ENCODE results near the gene TGFBR3.

The TGFBR3 gene

GRCh38 chr1:91757763-91758460 lies 128.0 kb downstream of the TGFBR3 start:
- no peak overlapping the region for H3K4me2 ChIP-seq (ENCODE audit: low read depth, low read length, poor library complexity, severe bottlenecking)
- H3K27ac ChIP-seq (ENCODE audit: low read depth, low read length): no peak overlapping the region
- no peaks in the 10 kb centered on the region for H3K79me2 ChIP-seq (ENCODE audit: insufficient read depth, low read length)
- H3K9ac ChIP-seq (ENCODE audit: low read length): no peak overlapping the region
- H3K36me3 ChIP-seq (ENCODE audit: low read length): no peaks in the 10 kb centered on the region
- no peaks in the 10 kb centered on the region for H3F3A ChIP-seq (ENCODE audit: insufficient read depth)
- no peaks in the 10 kb centered on the region for H3K9me3 ChIP-seq (ENCODE audit: insufficient read depth, low read length)
- no peaks in the 10 kb centered on the region for H3K9me2 ChIP-seq (replicated peaks; ENCODE audit: insufficient read depth, low read length)
- H3K4me3 ChIP-seq (ENCODE audit: insufficient read depth, low read length, poor library complexity, severe bottlenecking): no peak overlapping the region
- no peak overlapping the region for H2AFZ ChIP-seq (ENCODE audit: low read depth, low read length, severe bottlenecking)
- TF ChIP-seq EZH2phosphoT487 (conservative IDR thresholded peaks at IDR 0.05; ENCODE audit: low read length) (no peak), CTCF (IDR thresholded peaks at IDR 0.05; ENCODE audit: insufficient read depth, low read length, poor library complexity, severe bottlenecking) (no peak)
- H4K20me1 ChIP-seq (ENCODE audit: low read depth, low read length): no peaks in the 10 kb centered on the region
- no peaks in the 10 kb centered on the region for H3K27me3 ChIP-seq (ENCODE audit: low read length)

DNA sequence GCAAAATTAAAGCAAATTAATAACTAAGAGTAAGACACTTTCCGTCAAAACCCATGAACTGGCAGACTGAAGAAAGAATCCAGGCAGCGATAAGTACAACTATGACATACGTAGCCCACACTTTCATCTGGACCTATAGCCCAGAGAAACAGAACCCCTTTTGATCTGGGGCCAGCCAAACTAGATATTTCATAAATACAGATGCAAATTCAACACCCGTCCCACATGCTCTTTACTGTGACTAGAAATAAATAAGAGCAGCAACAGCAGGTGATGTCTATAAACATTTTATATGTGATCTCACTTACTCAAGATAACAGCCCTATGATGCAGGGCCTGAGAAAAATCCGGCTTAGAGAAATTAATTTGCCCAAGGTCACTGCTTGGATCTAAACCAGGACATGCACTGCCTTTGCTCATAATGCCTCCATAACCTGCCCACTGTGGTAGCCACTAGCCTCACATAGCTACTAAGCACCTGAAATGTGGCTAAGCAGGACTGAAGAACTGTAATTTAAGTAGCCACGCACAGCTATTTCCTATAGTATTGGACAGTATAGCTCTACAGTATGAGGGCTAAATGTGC lies 130.2 kb downstream of the TGFBR3 start:
- Histone ChIP-seq H2AFZ (ENCODE audit: low read depth, low read length, severe bottlenecking) (no peak overlapping the region), H3K27ac (ENCODE audit: low read depth, low read length) (no peak overlapping the region), H3K4me3 (ENCODE audit: insufficient read depth, low read length, poor library complexity, severe bottlenecking) (no peak overlapping the region), H3K4me2 (ENCODE audit: low read depth, low read length, poor library complexity, severe bottlenecking) (no peak overlapping the region), H3F3A (ENCODE audit: insufficient read depth) (no peaks in the 10 kb centered on the region), H3K27me3 (ENCODE audit: low read length) (no peaks in the 10 kb centered on the region), H4K20me1 (ENCODE audit: low read depth, low read length) (no peaks in the 10 kb centered on the region), H3K79me2 (ENCODE audit: insufficient read depth, low read length) (no peaks in the 10 kb centered on the region), H3K9me2 (replicated peaks; ENCODE audit: insufficient read depth, low read length) (no peaks in the 10 kb centered on the region), H3K9me3 (ENCODE audit: insufficient read depth, low read length) (no peaks in the 10 kb centered on the region), H3K9ac (ENCODE audit: low read length) (no peak overlapping the region), H3K36me3 (ENCODE audit: low read length) (no peaks in the 10 kb centered on the region)
- TF ChIP-seq EZH2phosphoT487 (conservative IDR thresholded peaks at IDR 0.05; ENCODE audit: low read length) (no peak), CTCF (IDR thresholded peaks at IDR 0.05; ENCODE audit: insufficient read depth, low read length, poor library complexity, severe bottlenecking) (no peak)

DNA sequence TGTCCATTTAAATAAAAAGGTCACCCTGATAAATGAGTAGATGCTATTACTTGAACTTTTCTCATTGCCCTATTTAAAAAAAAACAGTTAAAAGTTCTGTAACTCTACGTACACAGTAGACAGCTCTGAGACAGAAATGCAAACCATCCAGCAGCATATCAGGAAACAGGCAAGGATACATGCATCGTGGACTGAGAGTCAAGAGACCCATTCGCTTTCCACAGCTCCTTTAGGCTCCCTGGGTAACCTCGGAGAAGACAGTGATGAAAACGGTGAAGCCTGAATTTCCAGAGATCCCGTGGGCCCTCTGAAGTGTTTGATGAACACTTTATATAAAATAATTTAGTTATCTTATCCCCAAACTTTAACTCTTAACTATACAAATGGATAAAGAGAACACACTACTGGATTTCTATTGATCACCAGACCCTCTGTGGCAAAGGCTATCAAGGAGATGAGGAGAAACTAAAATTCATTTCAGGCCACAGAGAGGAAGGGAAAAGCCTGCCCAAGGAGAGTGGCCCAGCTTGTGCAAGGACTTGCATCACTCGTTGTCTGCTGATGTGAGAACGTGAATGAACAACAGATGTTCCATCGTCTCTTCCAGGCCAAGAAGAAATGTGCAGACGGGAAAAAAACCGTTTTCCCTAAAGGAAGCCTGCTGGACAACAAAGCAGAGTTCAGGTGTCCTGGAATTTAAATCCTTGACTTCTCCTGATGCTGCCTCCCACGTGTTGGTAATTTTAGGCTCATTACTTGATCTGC lies 131.0 kb downstream of the TGFBR3 start:
- H4K20me1 ChIP-seq (ENCODE audit: low read depth, low read length): no peaks in the 10 kb centered on the region
- no peaks in the 10 kb centered on the region for H3F3A ChIP-seq (ENCODE audit: insufficient read depth)
- H3K9ac ChIP-seq (ENCODE audit: low read length): no peak overlapping the region

More for the DNA sequence above, 131.0 kb downstream of the TGFBR3 start:
- no peaks in the 10 kb centered on the region for H3K9me2 ChIP-seq (replicated peaks; ENCODE audit: insufficient read depth, low read length)
- no peak overlapping the region for H3K4me3 ChIP-seq (ENCODE audit: insufficient read depth, low read length, poor library complexity, severe bottlenecking)
- no peak overlapping the region for H2AFZ ChIP-seq (ENCODE audit: low read depth, low read length, severe bottlenecking)
- H3K27ac ChIP-seq (ENCODE audit: low read depth, low read length): no peak overlapping the region
- H3K36me3 ChIP-seq (ENCODE audit: low read length): no peaks in the 10 kb centered on the region
- TF ChIP-seq EZH2phosphoT487 (conservative IDR thresholded peaks at IDR 0.05; ENCODE audit: low read length) (no peak), CTCF (IDR thresholded peaks at IDR 0.05; ENCODE audit: insufficient read depth, low read length, poor library complexity, severe bottlenecking) (no peak)
- H3K27me3 ChIP-seq (ENCODE audit: low read length): no peaks in the 10 kb centered on the region
- H3K4me2 ChIP-seq (ENCODE audit: low read depth, low read length, poor library complexity, severe bottlenecking): no peak overlapping the region
- no peaks in the 10 kb centered on the region for H3K79me2 ChIP-seq (ENCODE audit: insufficient read depth, low read length)
- H3K9me3 ChIP-seq (ENCODE audit: insufficient read depth, low read length): no peaks in the 10 kb centered on the region
